Measurements from ENCODE around the gene HMG20B. TPM values are rescaled to one million over a fixed set of nuclear protein-coding genes. Genes with fewer than 3 reads are reported as not detected.
"Not testable (repeated sequence)": the region's sequence is repeated elsewhere in the genome, so short reads cannot be mapped to it uniquely, and the experiment has no call there.

HMG20B gene
- total RNA-seq, 2 experiments from 2014 or later, result 52.9 to 53.4 TPM

GRCh38 chr19:3554254-3555083 is 18.3 kb upstream of the HMG20B start:
- CTCF ChIA-PET, result interaction anchor here (0.6 to 5.3 kb wide), 4 partner anchors 9 to 1115 kb away, joined by 3 to 40 read pairs (median 3); no protein-coding TSS in a partner anchor
- no peaks in the 10 kb centered on the region for H3K9me3 Mint-ChIP-seq
- DNase-seq, result peak; percentile 53
- peaks cover 7% of the 10 kb centered on the region for H3K36me3 Mint-ChIP-seq (ENCODE audit: low read depth)
- H3K27me3 Mint-ChIP-seq, result no peaks in the 10 kb centered on the region
- H3K4me3 Mint-ChIP-seq, result peak overlapping the region; percentile 86
- peaks cover 45% of the 10 kb centered on the region for H3K4me1 Mint-ChIP-seq
- POLR2A ChIA-PET, result interaction anchor here (1.3 to 5.7 kb wide), 4 partner anchors 7 to 258 kb away, joined by 4 to 42 read pairs (median 6); partner anchors contain the start of genes FZR1 and HMG20B
- peak overlapping the region; percentile 94 for H3K27ac Mint-ChIP-seq

GRCh38 chr19:3555653-3556422 is 16.9 kb upstream of the HMG20B start:
- ChIA-PET CTCF (interaction anchor here (0.9 to 5.3 kb wide), 2 partner anchors 10 to 20 kb away, joined by 3 to 40 read pairs; no protein-coding TSS in a partner anchor), POLR2A (interaction anchor here (1.0 to 5.7 kb wide), 8 partner anchors 9 to 430 kb away, joined by 3 to 42 read pairs (median 4); partner anchors contain the start of genes DOHH, EEF2, FZR1 and HMG20B)
- H3K9me3 Mint-ChIP-seq, result no peaks in the 10 kb centered on the region
- H3K4me1 Mint-ChIP-seq, result peaks cover 45% of the 10 kb centered on the region
- H3K27ac Mint-ChIP-seq, result peak overlapping the region; percentile 72
- DNase-seq, result no peak
- H3K36me3 Mint-ChIP-seq (ENCODE audit: low read depth), result peaks cover 7% of the 10 kb centered on the region
- peak overlapping the region; percentile 86 for H3K4me3 Mint-ChIP-seq
- H3K27me3 Mint-ChIP-seq, result no peaks in the 10 kb centered on the region

GRCh38 chr19:3556423-3556977 is 16.2 kb upstream of the HMG20B start:
- no peak for DNase-seq
- H3K4me1 Mint-ChIP-seq, result peaks cover 43% of the 10 kb centered on the region
- POLR2A ChIA-PET, result interaction anchor here (0.6 to 5.7 kb wide), 10 partner anchors 9 to 429 kb away, joined by 3 to 42 read pairs (median 4); partner anchors contain the start of genes DOHH, EEF2, FZR1 and HMG20B
- peaks cover 7% of the 10 kb centered on the region for H3K36me3 Mint-ChIP-seq (ENCODE audit: low read depth)
- no peaks in the 10 kb centered on the region for H3K9me3 Mint-ChIP-seq
- no peaks in the 10 kb centered on the region for H3K27me3 Mint-ChIP-seq
- peak overlapping the region; percentile 73 for H3K27ac Mint-ChIP-seq
- peak overlapping the region; percentile 86 for H3K4me3 Mint-ChIP-seq
- CTCF ChIA-PET, result interaction anchor here (0.9 to 5.3 kb wide), 2 partner anchors 11 to 19 kb away, joined by 3 to 40 read pairs; no protein-coding TSS in a partner anchor

- POLR2A ChIA-PET, result interaction anchor here (0.6 to 5.7 kb wide), 12 partner anchors 10 to 429 kb away, joined by 3 to 42 read pairs (median 4); partner anchors contain the start of genes DOHH, EEF2, FZR1 and HMG20B
- H3K36me3 Mint-ChIP-seq (ENCODE audit: low read depth), result peaks cover 7% of the 10 kb centered on the region
- CTCF ChIA-PET, result interaction anchor here (5.3 kb wide), 1 partner anchor 12 kb away, joined by 40 read pairs; no protein-coding TSS in a partner anchor
Measured at GRCh38 chr19:3556978-3557460, 15.7 kb upstream of the HMG20B start.

GRCh38 chr19:3557461-3558248 is 15.1 kb upstream of the HMG20B start, which contains the start of gene MFSD12:
MFSD12 (minus strand) TSS chr19:3557586; CDS start chr19:3557403, 183 bp downstream.
- H3K4me3 Mint-ChIP-seq, result peak within 1 kb of the TSS; percentile 86
- H3K36me3 Mint-ChIP-seq (ENCODE audit: low read depth), result peaks cover 7% of the 10 kb centered on the region
- peaks cover 37% of the 10 kb centered on the region for H3K4me1 Mint-ChIP-seq
- peak; percentile 94 for DNase-seq
- H3K9me3 Mint-ChIP-seq, result no peaks in the 10 kb centered on the region
- peak within 1 kb of the TSS; percentile 73 for H3K27ac Mint-ChIP-seq
- ChIA-PET POLR2A (interaction anchor here (0.6 to 5.7 kb wide), 9 partner anchors 11 to 428 kb away, joined by 3 to 42 read pairs (median 4); partner anchors contain the start of genes DOHH, EEF2, FZR1 and HMG20B), CTCF (interaction anchor here (0.6 to 5.3 kb wide), 3 partner anchors 10 to 43 kb away, joined by 3 to 40 read pairs (median 5); no protein-coding TSS in a partner anchor)
- H3K27me3 Mint-ChIP-seq, result no peaks in the 10 kb centered on the region

More at GRCh38 chr19:3556978-3557460, 15.7 kb upstream of the HMG20B start:
- Mint-ChIP-seq H3K27ac (peak overlapping the region; percentile 73), H3K4me3 (peak overlapping the region; percentile 86), H3K4me1 (peaks cover 39% of the 10 kb centered on the region), H3K27me3 (no peaks in the 10 kb centered on the region), H3K9me3 (no peaks in the 10 kb centered on the region)
- DNase-seq, result peak; percentile 62

GRCh38 chr19:3563709-3564524 is 8.8 kb upstream of the HMG20B start:
- CTCF ChIA-PET, result no interaction called here
- Mint-ChIP-seq H3K4me1 (no peaks in the 10 kb centered on the region), H3K4me3 (no peak overlapping the region), H3K27me3 (no peaks in the 10 kb centered on the region), H3K9me3 (no peaks in the 10 kb centered on the region), H3K27ac (no peak overlapping the region), H3K36me3 (ENCODE audit: low read depth) (no peaks in the 10 kb centered on the region)
- no peak for DNase-seq
- POLR2A ChIA-PET, result no interaction called here

GRCh38 chr19:3565139-3565538 is 7.6 kb upstream of the HMG20B start:
- CTCF ChIA-PET, result no interaction called here
- DNase-seq, result no peak
- POLR2A ChIA-PET, result no interaction called here
- H3K36me3 Mint-ChIP-seq (ENCODE audit: low read depth), result no peaks in the 10 kb centered on the region
- H3K4me1 Mint-ChIP-seq, result no peaks in the 10 kb centered on the region
- no peak overlapping the region for H3K27ac Mint-ChIP-seq
- H3K27me3 Mint-ChIP-seq, result no peaks in the 10 kb centered on the region
- H3K4me3 Mint-ChIP-seq, result no peak overlapping the region
- no peaks in the 10 kb centered on the region for H3K9me3 Mint-ChIP-seq

GRCh38 chr19:3570042-3570441 is 2.7 kb upstream of the HMG20B start:
- H3K9me3 Mint-ChIP-seq; H3K4me3 Mint-ChIP-seq; H3K27me3 Mint-ChIP-seq; H3K36me3 Mint-ChIP-seq (ENCODE audit: low read depth); CTCF ChIA-PET; H3K27ac Mint-ChIP-seq; DNase-seq: not testable (repeated sequence)
- H3K4me1 Mint-ChIP-seq, result peaks cover 12% of the 10 kb centered on the region
- POLR2A ChIA-PET, result interaction anchor here (0.7 to 1.5 kb wide), 2 partner anchors 13 to 843 kb away, joined by 3 to 4 read pairs; no protein-coding TSS in a partner anchor

- Mint-ChIP-seq H3K9me3 (no peaks in the 10 kb centered on the region), H3K4me1 (peaks cover 12% of the 10 kb centered on the region), H3K27ac (no peak overlapping the region), H3K36me3 (ENCODE audit: low read depth) (peaks cover 11% of the 10 kb centered on the region), H3K4me3 (no peak overlapping the region), H3K27me3 (no peaks in the 10 kb centered on the region)
- no peak for DNase-seq
- CTCF ChIA-PET, result no interaction called here
- POLR2A ChIA-PET, result interaction anchor here (0.7 to 1.5 kb wide), 2 partner anchors 14 to 843 kb away, joined by 3 to 4 read pairs; no protein-coding TSS in a partner anchor
Measured at GRCh38 chr19:3570606-3571011, 2.1 kb upstream of the HMG20B start.

- Mint-ChIP-seq H3K36me3 (ENCODE audit: low read depth) (peaks cover 13% of the 10 kb centered on the region), H3K4me1 (peaks cover 12% of the 10 kb centered on the region), H3K4me3 (peak overlapping the region; percentile 77), H3K27me3 (no peaks in the 10 kb centered on the region), H3K27ac (peak overlapping the region; percentile 56), H3K9me3 (no peaks in the 10 kb centered on the region)
- CTCF ChIA-PET, result interaction anchor here (0.6 kb wide), 1 partner anchor 15 kb away, joined by 3 read pairs; no protein-coding TSS in a partner anchor
- POLR2A ChIA-PET, result interaction anchor here (0.6 to 1.6 kb wide), 3 partner anchors 14 to 27 kb away, joined by 3 to 6 read pairs (median 3); partner anchors contain the start of gene MFSD12
- peak; percentile 100 for DNase-seq
Measured at GRCh38 chr19:3572132-3572854, 451 bp upstream of the HMG20B start.

All from activated CD4-positive, alpha-beta memory T cell treated with anti-CD3 and anti-CD28 coated beads, Interleukin-2, amount 10 ng/mL, durations not matched to agents 7 days and 5 days (primary cell).